IMR-90 (cell line): ENCODE measurements around the gene MBOAT2. TPM values are rescaled to one million over a fixed set of nuclear protein-coding genes. Genes with fewer than 3 reads are reported as not detected.

Experiments
- ATAC-seq: fragments of 200-7000 bp; cut with Tn5 transposase; 2 replicates; pipeline ENCODE4 v1.9.1; 2020; ENCODE audit warnings: low read depth, mild to moderate bottlenecking, moderate library complexity
- BruUV-seq: library from RNA; stranded (reverse); fragments of 400-500 nt; replicated peaks from 2 replicates; lab custom pipeline; 2021; lab: Mats Ljungman, UMichigan
- CTCF ChIA-PET: fragments of 300-600 bp; formaldehyde crosslinking; extraction: SDS; loops from one replicate; lab custom pipeline; 2021; ENCODE audit warnings: antibody characterized with exemption; lab: Yijun Ruan, JAX
- POLR2A ChIA-PET: fragments of 300-600 bp; sonication (Branson Sonifier 250); formaldehyde crosslinking; loops from one replicate; lab custom pipeline; 2022; ENCODE audit warnings: antibody characterized with exemption; ENCODE audit not compliant: unreplicated experiment; lab: Charles Lee
- DNase-seq: peaks from one replicate; pipeline ENCODE4 v3.0.0; 2013
- H2AFZ ChIP-seq: replicated peaks from 2 replicates; pipeline ENCODE3; 2013; ENCODE audit warnings: low read length, mild to moderate bottlenecking; ENCODE audit not compliant: poor library complexity
- H2AK5ac ChIP-seq: 2 replicates; pipeline ENCODE4 v1.6.1; 2013; ENCODE audit warnings: low read depth, low read length, inconsistent platforms
- H2AK9ac ChIP-seq: replicated peaks from 2 replicates; pipeline ENCODE3; 2013; ENCODE audit warnings: mild to moderate bottlenecking, low read depth, low read length, moderate library complexity; ENCODE audit not compliant: poor library complexity
- H2BK120ac ChIP-seq: 2 replicates; pipeline ENCODE4 v1.6.1; 2013; ENCODE audit warnings: low read depth, low read length, inconsistent platforms
- H2BK15ac ChIP-seq: 3 replicates; pipeline ENCODE4 v1.6.1; 2013; ENCODE audit warnings: low read depth, low read length, inconsistent platforms
- H2BK20ac ChIP-seq: 2 replicates; pipeline ENCODE4 v1.6.1; 2013; ENCODE audit warnings: low read depth, mild to moderate bottlenecking, inconsistent platforms, low read length, moderate library complexity
- H2BK5ac ChIP-seq: 2 replicates; pipeline ENCODE4 v1.6.1; 2013; ENCODE audit warnings: mild to moderate bottlenecking, low read depth, low read length, inconsistent platforms; ENCODE audit not compliant: poor library complexity, severe bottlenecking
- H3K14ac ChIP-seq: replicated peaks from 2 replicates; pipeline ENCODE4 v1.6.1; 2013; ENCODE audit warnings: low read depth, low read length, inconsistent platforms
- H3K18ac ChIP-seq: 2 replicates; pipeline ENCODE4 v1.6.1; 2013; ENCODE audit warnings: low read depth, low read length, control low read depth
- H3K23ac ChIP-seq: 2 replicates; pipeline ENCODE4 v1.6.1; 2013; ENCODE audit warnings: low read depth, low read length, inconsistent platforms
- H3K27ac ChIP-seq: 2 replicates; pipeline ENCODE4 v1.5.1; 2013; ENCODE audit warnings: mild to moderate bottlenecking, control low read depth, low read length; ENCODE audit not compliant: insufficient read depth
- H3K27me3 ChIP-seq: 2 replicates; pipeline ENCODE4 v1.6.1; 2013; ENCODE audit warnings: low read length; ENCODE audit not compliant: control insufficient read depth, insufficient read depth
- H3K36me3 ChIP-seq: 2 replicates; pipeline ENCODE4 v1.6.1; 2013; ENCODE audit warnings: low read length, mixed read lengths; ENCODE audit not compliant: control insufficient read depth, insufficient read depth
- H3K4ac ChIP-seq: 2 replicates; pipeline ENCODE4 v1.6.1; 2013; ENCODE audit warnings: low read depth, low read length, inconsistent platforms
- H3K4me1 ChIP-seq: 2 replicates; pipeline ENCODE4 v1.6.1; 2013; ENCODE audit warnings: low read length, mixed read lengths; ENCODE audit not compliant: control insufficient read depth, insufficient read depth
- H3K4me2 ChIP-seq: 2 replicates; pipeline ENCODE4 v1.6.1; 2013; ENCODE audit warnings: low read depth, mild to moderate bottlenecking, control low read depth, low read length, moderate library complexity
- H3K4me3 ChIP-seq: 2 replicates; pipeline ENCODE4 v1.5.1; 2013; ENCODE audit warnings: low read depth, mild to moderate bottlenecking, control low read depth, low read length, moderate library complexity; ENCODE audit not compliant: insufficient read depth
- H3K56ac ChIP-seq: 2 replicates; pipeline ENCODE4 v1.6.1; 2013; ENCODE audit warnings: low read length, inconsistent platforms; ENCODE audit not compliant: insufficient read depth; ENCODE audit errors: extremely low read depth
- H3K79me1 ChIP-seq, 2 experiments: 2 replicates each; pipeline ENCODE4 v1.6.1; 2013; ENCODE audit warnings: low read length in 2 of 2, inconsistent platforms in 1 of 2, low read depth in 1 of 2
- H3K9ac ChIP-seq: 2 replicates; pipeline ENCODE4 v1.6.1; 2013; ENCODE audit warnings: low read depth, low read length, control low read depth
- H3K9me1 ChIP-seq: 2 replicates; pipeline ENCODE4 v1.6.1; 2013; ENCODE audit warnings: low read length, inconsistent platforms; ENCODE audit not compliant: insufficient read depth
- H3K9me3 ChIP-seq: 2 replicates; pipeline ENCODE4 v1.6.1; 2013; ENCODE audit warnings: low read length; ENCODE audit not compliant: control insufficient read depth, insufficient read depth
- H4K20me1 ChIP-seq: 2 replicates; pipeline ENCODE4 v1.6.1; 2013; ENCODE audit warnings: low read length, inconsistent platforms; ENCODE audit not compliant: insufficient read depth
- H4K5ac ChIP-seq: 2 replicates; pipeline ENCODE4 v1.6.1; 2013; ENCODE audit warnings: mild to moderate bottlenecking, low read depth, low read length, control low read depth
- H4K8ac ChIP-seq, 2 experiments: 2 replicates each; pipeline ENCODE4 v1.6.1; 2013; ENCODE audit warnings: low read depth in 2 of 2, low read length in 2 of 2, control low read depth in 1 of 2, inconsistent platforms in 1 of 2
- H4K91ac ChIP-seq: 2 replicates; pipeline ENCODE4 v1.6.1; 2013; ENCODE audit warnings: low read depth, low read length, inconsistent platforms; ENCODE audit not compliant: insufficient read depth
- BHLHE40 ChIP-seq: fragments of 150-350 bp; IDR thresholded peaks from 2 replicates; pipeline ENCODE4 v1.6.1; 2016; ENCODE audit warnings: mild to moderate bottlenecking, low read depth, low read length
- CEBPB ChIP-seq: IDR thresholded peaks from 2 replicates; pipeline ENCODE4 v1.6.1; 2012; ENCODE audit warnings: low read depth, low read length, improper control_type of control experiment
- CHD1 ChIP-seq: IDR thresholded peaks from 2 replicates; pipeline ENCODE4 v1.6.1; 2012; ENCODE audit warnings: low read depth, low read length, improper control_type of control experiment
- ELK1 ChIP-seq: fragments of 150-350 bp; IDR thresholded peaks from 2 replicates; pipeline ENCODE4 v1.6.1; 2016; ENCODE audit warnings: low read depth, mild to moderate bottlenecking, low read length, moderate library complexity, borderline replicate concordance
- FOS ChIP-seq: fragments of 150-350 bp; IDR thresholded peaks from 2 replicates; pipeline ENCODE4 v1.6.1; 2016; ENCODE audit warnings: low read depth, low read length
- MAFK ChIP-seq: IDR thresholded peaks from 2 replicates; pipeline ENCODE4 v1.6.1; 2012; ENCODE audit warnings: low read depth, low read length, improper control_type of control experiment
- MAZ ChIP-seq: IDR thresholded peaks from 2 replicates; pipeline ENCODE4 v1.6.1; 2012; ENCODE audit warnings: low read depth, mild to moderate bottlenecking, low read length, improper control_type of control experiment, moderate library complexity, borderline replicate concordance
- NFE2L2 ChIP-seq: fragments of 150-350 bp; IDR thresholded peaks from 2 replicates; pipeline ENCODE4 v1.6.1; 2016; ENCODE audit warnings: low read depth, mild to moderate bottlenecking, low read length
- POLR2A ChIP-seq: IDR thresholded peaks from 2 replicates; pipeline ENCODE4 v1.6.1; 2012; ENCODE audit warnings: mild to moderate bottlenecking, low read depth, low read length
- RAD21 ChIP-seq: IDR thresholded peaks from 2 replicates; pipeline ENCODE4 v1.6.1; 2012; ENCODE audit warnings: low read length, improper control_type of control experiment
- RCOR1 ChIP-seq: IDR thresholded peaks from 2 replicates; pipeline ENCODE4 v1.6.1; 2012; ENCODE audit warnings: mild to moderate bottlenecking, low read length, improper control_type of control experiment; ENCODE audit not compliant: insufficient replicate concordance
- RFX5 ChIP-seq: IDR thresholded peaks from 2 replicates; pipeline ENCODE4 v1.8.0; 2012; ENCODE audit warnings: low read depth, mild to moderate bottlenecking, low read length, moderate library complexity
- SMC3 ChIP-seq: fragments of 150-350 bp; IDR thresholded peaks from 2 replicates; pipeline ENCODE4 v1.6.1; 2016; ENCODE audit warnings: low read depth, mild to moderate bottlenecking, antibody characterized with exemption, low read length, moderate library complexity
- WGBS, 2 experiments: methylation state at CpG; one replicate each; pipeline versions ENCODE4 v1.1.5 to v1.1.7; 2013; ENCODE audit warnings: missing lambda C conversion rate in 2 of 2; ENCODE audit not compliant: insufficient read length in 1 of 2; ENCODE audit errors: extremely low coverage in 2 of 2; 5-methylcytosine and 5-hydroxymethylcytosine counted together
- dilution Hi-C: fragments of 300-500 bp; cut with HindIII; formaldehyde crosslinking; loops from one replicate; pipeline ENCODE4 v1.14.3; 2018; ENCODE audit warnings: low sequenced_read_pairs; ENCODE audit not compliant: unreplicated experiment
- in situ Hi-C: fragments of 300-500 bp; cut with MboI; formaldehyde crosslinking; loops from 3 replicates; pipeline ENCODE4 v1.14.3; 2019; ENCODE audit warnings: low sequenced_read_pairs, inconsistent platforms, mixed read lengths
- intact Hi-C: fragments of 100-400 bp; cut with micrococcal nuclease; formaldehyde crosslinking; loops from 2 replicates; pipeline ENCODE4 v1.10.0; 2022
- polyA plus RNA-seq, 3 experiments: library from polyadenylated mRNA; depleted of rRNA; stranded (reverse); fragments of >200 nt; gene quantifications; 2 replicates each; pipeline ENCODE4 v1.2.3, GENCODE V29; 2012; ENCODE audit warnings: low replicate concordance in 1 of 3
- total RNA-seq: library from RNA; depleted of rRNA; stranded (reverse); fragments of >200 nt; gene quantifications from 2 replicates; pipeline ENCODE4 v1.2.3, GENCODE V29; 2012

The MBOAT2 gene
- total and polyA plus RNA-seq, 2 of the 4 experiments (the other 2 are of a cell fraction): 33.9 to 102 TPM

GRCh38 chr2:9029721-9030120 is 26.2 kb upstream of the MBOAT2 start:
- Histone ChIP-seq H3K4me1 (peaks cover 10% of the 10 kb centered on the region), H3K9me1 (no peaks in the 10 kb centered on the region; the same call in 1 of the 2 replicates), H3K18ac (no peak overlapping the region; the same call in 1 of the 2 replicates), H3K14ac (no peak overlapping the region), H2BK5ac (no peak overlapping the region), H2BK15ac (no peak overlapping the region), H2BK20ac (no peak overlapping the region), H3K4me2 (no peak overlapping the region), H4K5ac (no peak overlapping the region), H2AFZ (no peak overlapping the region), H3K4me3 (no peak overlapping the region), H4K8ac (no peak overlapping the region), H2BK120ac (no peak overlapping the region), H2AK5ac (no peak overlapping the region), H3K23ac (no peak overlapping the region), H3K56ac (no peak overlapping the region), H2AK9ac (no peak overlapping the region), H4K20me1 (no peaks in the 10 kb centered on the region), H3K36me3 (no peaks in the 10 kb centered on the region), H3K4ac (no peak overlapping the region), H3K27ac (no peak overlapping the region), H3K27me3 (no peaks in the 10 kb centered on the region), H3K9ac (no peak overlapping the region), H3K9me3 (no peaks in the 10 kb centered on the region), H4K91ac (no peak overlapping the region), H3K79me1 (no peaks in the 10 kb centered on the region)
- dilution Hi-C loops (no loop called here), intact Hi-C loops (no loop called here), in situ Hi-C loops (no loop called here)
- no TSS peak for BruUV-seq
- ATAC-seq: no peak
- ChIA-PET CTCF (no interaction called here), POLR2A (no interaction called here)
- TF ChIP-seq RFX5 (no peak), CEBPB (no peak), POLR2A (no peak), CHD1 (no peak), FOS (no peak), BHLHE40 (no peak), NFE2L2 (no peak), RCOR1 (no peak), MAZ (no peak), SMC3 (no peak), RAD21 (no peak), ELK1 (no peak), MAFK (no peak)
- no peak for DNase-seq
- WGBS, 2 experiments: no CpG with 5 or more reads among the region's 4 CpGs
